GM10266 (cell line): ENCODE measurements around the gene CLDN4.
"Not testable (repeated sequence)": the region's sequence is repeated elsewhere in the genome, so short reads cannot be mapped to it uniquely, and the experiment has no call there.

Experiments
- DNase-seq: peaks from one replicate; pipeline ENCODE4 v3.0.0; 2012; ENCODE audit errors: extremely low spot score
- CTCF ChIP-seq: IDR thresholded peaks from 2 replicates; pipeline ENCODE4 v1.5.1; 2012; ENCODE audit warnings: mild to moderate bottlenecking, low read depth; ENCODE audit not compliant: control insufficient read depth, insufficient read depth; ENCODE audit errors: missing control alignments

Gene CLDN4

GRCh38 chr7:73832806-73833205 is 2.0 kb downstream of the CLDN4 start:
- no peak for TF ChIP-seq CTCF
- no peak for DNase-seq

- TF ChIP-seq CTCF = no peak
- DNase-seq = peak; percentile 25
Observed at GRCh38 chr7:73833251-73833919, 2.6 kb downstream of the CLDN4 start.

GRCh38 chr7:73834626-73835191 is 3.9 kb downstream of the CLDN4 start:
- DNase-seq = no peak
- TF ChIP-seq CTCF = no peak

GRCh38 chr7:73837167-73837566 is 6.4 kb downstream of the CLDN4 start:
- not testable (repeated sequence) for DNase-seq

- no peak for DNase-seq
- no peak for TF ChIP-seq CTCF
Observed at GRCh38 chr7:73838642-73839041, 7.8 kb downstream of the CLDN4 start.

GRCh38 chr7:73839290-73839689 is 8.5 kb downstream of the CLDN4 start:
- DNase-seq = peak; percentile 15
- no peak for TF ChIP-seq CTCF

GRCh38 chr7:73839743-73840714 is 9.2 kb downstream of the CLDN4 start:
- DNase-seq = peak; percentile 15

More at GRCh38 chr7:73839743-73840714, 9.2 kb downstream of the CLDN4 start:
- peak; percentile 2 for TF ChIP-seq CTCF
